Upper lobe of left lung (tissue), 6 donors: ENCODE results near the gene PNKD. TPM values are rescaled to one million over a fixed set of nuclear protein-coding genes. Genes with fewer than 3 reads are reported as not detected.
A peak's percentile ranks its signal among the peaks of the same experiment; 100 is the strongest.

ENCODE experiments used
- ATAC-seq, 2 donors: fragments of 200-7000 bp; cut with Tn5 transposase; one replicate each; pipeline ENCODE4 v1.9.1; 2022; ENCODE audit warnings: mild to moderate bottlenecking in 2 of 2, moderate library complexity in 2 of 2; ENCODE audit not compliant: low FRiP score in 2 of 2
- DNase-seq, 2 donors: peaks; one replicate each; pipeline ENCODE4 v3.0.0-alpha.2; 2019 to 2020
- H3K27ac ChIP-seq, 4 donors: fragments of 200-600 bp; sonication (generic); one replicate each; pipeline ENCODE4 v1.5.1; 2016 to 2019
- H3K27me3 ChIP-seq, 4 donors: fragments of 200-600 bp; sonication (generic); one replicate each; pipeline ENCODE4 v1.5.1; 2017 to 2019
- H3K36me3 ChIP-seq, 4 donors: fragments of 200-600 bp; sonication (generic); one replicate each; pipeline ENCODE4 v1.5.1; 2016 to 2019
- H3K4me1 ChIP-seq, 4 donors: fragments of 200-600 bp; sonication (generic); one replicate each; pipeline ENCODE4 v1.5.1; 2018 to 2019
- H3K4me3 ChIP-seq, 4 donors: fragments of 200-600 bp; sonication (generic); one replicate each; pipeline ENCODE4 v1.5.1; 2017 to 2019; ENCODE audit warnings: mild to moderate bottlenecking in 2 of 4, moderate library complexity in 1 of 4
- H3K9me3 ChIP-seq, 4 donors: fragments of 200-600 bp; sonication (generic); one replicate each; pipeline ENCODE4 v1.5.1; 2018 to 2019
- CTCF ChIP-seq, 6 experiments: fragments of 450-650 bp in 4 of 6; fragments of 200-600 bp in 2 of 6; sonication (generic) in 2 of 6; IDR thresholded peaks; one replicate each; pipeline ENCODE4 v1.5.1; 2016 to 2019; ENCODE audit warnings: antibody characterized with exemption in 6 of 6
- EP300 ChIP-seq, 4 donors: sonication (generic); formaldehyde crosslinking; IDR thresholded peaks; one replicate each; pipeline ENCODE4 v1.5.1; 2017; ENCODE audit warnings: antibody characterized with exemption in 4 of 4, control low read depth in 2 of 4
- POLR2A ChIP-seq, 4 donors: fragments of 450-650 bp; IDR thresholded peaks; one replicate each; pipeline ENCODE4 v1.5.1; 2016 to 2017; ENCODE audit warnings: antibody characterized with exemption in 4 of 4, mild to moderate bottlenecking in 2 of 4
- POLR2AphosphoS5 ChIP-seq, 2 donors: sonication (generic); formaldehyde crosslinking; IDR thresholded peaks; one replicate each; pipeline ENCODE4 v1.5.1; 2017; ENCODE audit warnings: antibody characterized with exemption in 2 of 2
- WGBS, 2 donors: methylation state at CpG; one replicate each; pipeline ENCODE4 v1.1.5; 2017 to 2018; 5-methylcytosine and 5-hydroxymethylcytosine counted together
- total RNA-seq, 6 donors: library from RNA; depleted of rRNA in 4 of 6; stranded (reverse); fragments of >200 nt in 4 of 6; gene quantifications; one replicate each; pipeline versions ENCODE4 v1.1.0 to v1.2.1, GENCODE V29; 2016 to 2021
- donor health status: DM: no; HTN: no; CAD: no; lungs with moderate emphysema.
- donor health status: DM: no; HTN: yes; CAD: no; lungs with severe emphysema.

PNKD gene
- total RNA-seq, 6 donors from 2014 or later: 69.8 to 153 (median 87.2) TPM

- Histone ChIP-seq H3K9me3 (no peaks in the 10 kb centered on the region), H3K27ac (no peak overlapping the region), H3K36me3 (peaks cover 38 to 100% (median 82%) of the 10 kb centered on the region in 4 donors), H3K4me1 (peaks cover 0 to 4% (median 0%) of the 10 kb centered on the region in 4 donors), H3K27me3 (no peaks in the 10 kb centered on the region), H3K4me3 (no peak overlapping the region)
- WGBS, 2 donors: 100% methylated on average over 1 of the region's 1 CpG
- no peak for DNase-seq
- TF ChIP-seq POLR2AphosphoS5 (IDR thresholded peaks at IDR 0.05) (no peak), EP300 (IDR thresholded peaks at IDR 0.05) (no peak), POLR2A (IDR thresholded peaks at IDR 0.05) (no peak), CTCF (IDR thresholded peaks at IDR 0.05) (no peak)
- no peak for ATAC-seq
These were observed 31.4 kb upstream of the PNKD start for GRCh38 chr2:218238887-218239286.

GRCh38 chr2:218244204-218244603 lies 26.1 kb upstream of the PNKD start:
- DNase-seq: no peak
- no peak overlapping the region for H3K4me3 ChIP-seq
- H3K27me3 ChIP-seq: no peaks in the 10 kb centered on the region
- H3K27ac ChIP-seq: no peak overlapping the region
- peaks cover 0 to 14% (median 6%) of the 10 kb centered on the region in 4 donors for H3K4me1 ChIP-seq
- no peak for TF ChIP-seq CTCF (IDR thresholded peaks at IDR 0.05)
- TF ChIP-seq POLR2A (IDR thresholded peaks at IDR 0.05): no peak
- TF ChIP-seq POLR2AphosphoS5 (IDR thresholded peaks at IDR 0.05): no peak
- no peak for TF ChIP-seq EP300 (IDR thresholded peaks at IDR 0.05)
- no peak for ATAC-seq
- H3K36me3 ChIP-seq: peaks cover 44 to 100% (median 84%) of the 10 kb centered on the region in 4 donors
- H3K9me3 ChIP-seq: no peaks in the 10 kb centered on the region
- WGBS, 2 donors: 73% methylated on average over 1 of the region's 1 CpG

GRCh38 chr2:218244665-218245064 lies 25.7 kb upstream of the PNKD start:
- DNase-seq (no peak), ATAC-seq (peak in 1 of 2 donors; percentile 50)
- H3K27me3 ChIP-seq: no peaks in the 10 kb centered on the region
- H3K4me1 ChIP-seq: peaks cover 0 to 14% (median 6%) of the 10 kb centered on the region in 4 donors
- no peak overlapping the region for H3K27ac ChIP-seq
- no peak for TF ChIP-seq EP300 (IDR thresholded peaks at IDR 0.05)
- TF ChIP-seq POLR2A (IDR thresholded peaks at IDR 0.05): no peak
- no peak for TF ChIP-seq CTCF (IDR thresholded peaks at IDR 0.05)
- no peak for TF ChIP-seq POLR2AphosphoS5 (IDR thresholded peaks at IDR 0.05)
- H3K4me3 ChIP-seq: no peak overlapping the region
- no peaks in the 10 kb centered on the region for H3K9me3 ChIP-seq
- 91 to 100% methylated on average over 2 of the region's 2 CpGs for WGBS, 2 donors
- H3K36me3 ChIP-seq: peaks cover 44 to 100% (median 84%) of the 10 kb centered on the region in 4 donors

- no peak overlapping the region for H3K4me3 ChIP-seq
- DNase-seq: no peak
- H3K4me1 ChIP-seq: peaks cover 0 to 14% (median 6%) of the 10 kb centered on the region in 4 donors
- 63 to 71% methylated on average over 5 of the region's 5 CpGs for WGBS, 2 donors
- no peak for TF ChIP-seq POLR2A (IDR thresholded peaks at IDR 0.05)
- TF ChIP-seq POLR2AphosphoS5 (IDR thresholded peaks at IDR 0.05): no peak
- TF ChIP-seq EP300 (IDR thresholded peaks at IDR 0.05): no peak
- TF ChIP-seq CTCF (IDR thresholded peaks at IDR 0.05): no peak
- H3K27ac ChIP-seq: no peak overlapping the region
- peak in 1 of 2 donors; percentile 63 for ATAC-seq
- H3K27me3 ChIP-seq: no peaks in the 10 kb centered on the region
- peaks cover 45 to 100% (median 84%) of the 10 kb centered on the region in 4 donors for H3K36me3 ChIP-seq
- no peaks in the 10 kb centered on the region for H3K9me3 ChIP-seq
These were observed 25.1 kb upstream of the PNKD start for GRCh38 chr2:218245214-218245613.

- Histone ChIP-seq H3K4me3 (no peak overlapping the region), H3K27me3 (no peaks in the 10 kb centered on the region), H3K27ac (no peak overlapping the region), H3K9me3 (no peaks in the 10 kb centered on the region), H3K36me3 (peaks cover 70 to 100% (median 100%) of the 10 kb centered on the region in 4 donors), H3K4me1 (peaks cover 0 to 11% (median 3%) of the 10 kb centered on the region in 4 donors)
- ATAC-seq (no peak), DNase-seq (no peak)
- 91 to 94% methylated on average over 13 of the region's 13 CpGs for WGBS, 2 donors
- no peak for TF ChIP-seq EP300 (IDR thresholded peaks at IDR 0.05)
- TF ChIP-seq POLR2AphosphoS5 (IDR thresholded peaks at IDR 0.05): no peak
- TF ChIP-seq POLR2A (IDR thresholded peaks at IDR 0.05): no peak
- TF ChIP-seq CTCF (IDR thresholded peaks at IDR 0.05): no peak
These were observed 20.6 kb upstream of the PNKD start for GRCh38 chr2:218249691-218250090.
